ENCODE data around the gene TMEM218.

The TMEM218 gene

GRCh38 chr11:125102025-125102424 lies 9.4 kb downstream of the TMEM218 start:
- TF ChIP-seq SNAI2 (CRISPR knock-in tag; IDR thresholded peaks at IDR 0.05) (no peak), PPARA (CRISPR knock-in tag; IDR thresholded peaks at IDR 0.05; ENCODE audit: borderline replicate concordance) (no peak), ISL1 (CRISPR knock-in tag; IDR thresholded peaks at IDR 0.05) (no peak), ZNF8 (CRISPR knock-in tag; IDR thresholded peaks at IDR 0.05) (no peak), GLIS3 (CRISPR knock-in tag; IDR thresholded peaks at IDR 0.05) (no peak)
- ATAC-seq: no peak

- TF ChIP-seq ZNF70 (CRISPR knock-in tag; IDR thresholded peaks at IDR 0.05) (no peak), PATZ1 (CRISPR knock-in tag; IDR thresholded peaks at IDR 0.05; ENCODE audit: borderline replicate concordance) (no peak), BACH2 (CRISPR knock-in tag; IDR thresholded peaks at IDR 0.05; ENCODE audit: borderline replicate concordance) (no peak), PPARA (CRISPR knock-in tag; IDR thresholded peaks at IDR 0.05; ENCODE audit: borderline replicate concordance) (no peak), RARB (CRISPR knock-in tag; IDR thresholded peaks at IDR 0.05) (no peak), SNAI2 (CRISPR knock-in tag; IDR thresholded peaks at IDR 0.05) (no peak), POU6F1 (CRISPR knock-in tag; IDR thresholded peaks at IDR 0.05; ENCODE audit: borderline replicate concordance, low read depth) (no peak), TSHZ2 (CRISPR knock-in tag; IDR thresholded peaks at IDR 0.05) (no peak), CSRNP3 (CRISPR knock-in tag; IDR thresholded peaks at IDR 0.05) (no peak)
- no peak for ATAC-seq
Measured at GRCh38 chr11:125101596-125101995, 9.8 kb downstream of the TMEM218 start.

GRCh38 chr11:125100136-125100535 lies 11.3 kb downstream of the TMEM218 start:
- no peak for ATAC-seq
- TF ChIP-seq ARNTL (CRISPR knock-in tag; IDR thresholded peaks at IDR 0.05; ENCODE audit: borderline replicate concordance, low read depth) (no peak), RARB (CRISPR knock-in tag; IDR thresholded peaks at IDR 0.05) (no peak), ZNF8 (CRISPR knock-in tag; IDR thresholded peaks at IDR 0.05) (no peak), ZFP3 (CRISPR knock-in tag; IDR thresholded peaks at IDR 0.05) (no peak), ZNF70 (CRISPR knock-in tag; IDR thresholded peaks at IDR 0.05) (no peak), CSDC2 (CRISPR knock-in tag; IDR thresholded peaks at IDR 0.05) (no peak)

- no peak for ATAC-seq
- no peak for TF ChIP-seq ARNTL (CRISPR knock-in tag; IDR thresholded peaks at IDR 0.05; ENCODE audit: borderline replicate concordance, low read depth)
- TF ChIP-seq TCF4 (CRISPR knock-in tag; IDR thresholded peaks at IDR 0.05; ENCODE audit: borderline replicate concordance): no peak
- TF ChIP-seq PATZ1 (CRISPR knock-in tag; IDR thresholded peaks at IDR 0.05; ENCODE audit: borderline replicate concordance): no peak
- no peak for TF ChIP-seq CREB5 (CRISPR knock-in tag; IDR thresholded peaks at IDR 0.05; ENCODE audit: low read depth)
- no peak for TF ChIP-seq ZNF565 (CRISPR knock-in tag; conservative IDR thresholded peaks at IDR 0.05; ENCODE audit: low read depth)
- TF ChIP-seq GLIS3 (CRISPR knock-in tag; IDR thresholded peaks at IDR 0.05): no peak
- no peak for TF ChIP-seq ZFP30 (CRISPR knock-in tag; IDR thresholded peaks at IDR 0.05)
- no peak for TF ChIP-seq ZNF8 (CRISPR knock-in tag; IDR thresholded peaks at IDR 0.05)
- TF ChIP-seq POU6F1 (CRISPR knock-in tag; IDR thresholded peaks at IDR 0.05; ENCODE audit: borderline replicate concordance, low read depth): no peak
- no peak for TF ChIP-seq TOX (CRISPR knock-in tag; IDR thresholded peaks at IDR 0.05; ENCODE audit: borderline replicate concordance)
- no peak for TF ChIP-seq BACH2 (CRISPR knock-in tag; IDR thresholded peaks at IDR 0.05; ENCODE audit: borderline replicate concordance)
- no peak for TF ChIP-seq ZFP3 (CRISPR knock-in tag; IDR thresholded peaks at IDR 0.05)
- no peak for TF ChIP-seq CSRNP3 (CRISPR knock-in tag; IDR thresholded peaks at IDR 0.05)
- TF ChIP-seq RARB (CRISPR knock-in tag; IDR thresholded peaks at IDR 0.05): no peak
- no peak for TF ChIP-seq ZNF70 (CRISPR knock-in tag; IDR thresholded peaks at IDR 0.05)
- no peak for TF ChIP-seq PPARA (CRISPR knock-in tag; IDR thresholded peaks at IDR 0.05; ENCODE audit: borderline replicate concordance)
- no peak for TF ChIP-seq ISL1 (CRISPR knock-in tag; IDR thresholded peaks at IDR 0.05)
Measured at GRCh38 chr11:125094731-125095130, 16.7 kb downstream of the TMEM218 start.

All from SK-N-SH treated with all-trans-retinoic acid at 6 μM for 48 hours (cell line).